ENCODE results near the gene IQCE. TPM values are rescaled to one million over a fixed set of nuclear protein-coding genes. Genes with fewer than 3 reads are reported as not detected.

Gene IQCE
- total and polyA plus RNA-seq, 10 of the 15 experiments (the other 5 are each of a cell fraction or from before 2014, with no cell fraction given), result 0.37 to 8.1 (median 3.7) TPM

DNA sequence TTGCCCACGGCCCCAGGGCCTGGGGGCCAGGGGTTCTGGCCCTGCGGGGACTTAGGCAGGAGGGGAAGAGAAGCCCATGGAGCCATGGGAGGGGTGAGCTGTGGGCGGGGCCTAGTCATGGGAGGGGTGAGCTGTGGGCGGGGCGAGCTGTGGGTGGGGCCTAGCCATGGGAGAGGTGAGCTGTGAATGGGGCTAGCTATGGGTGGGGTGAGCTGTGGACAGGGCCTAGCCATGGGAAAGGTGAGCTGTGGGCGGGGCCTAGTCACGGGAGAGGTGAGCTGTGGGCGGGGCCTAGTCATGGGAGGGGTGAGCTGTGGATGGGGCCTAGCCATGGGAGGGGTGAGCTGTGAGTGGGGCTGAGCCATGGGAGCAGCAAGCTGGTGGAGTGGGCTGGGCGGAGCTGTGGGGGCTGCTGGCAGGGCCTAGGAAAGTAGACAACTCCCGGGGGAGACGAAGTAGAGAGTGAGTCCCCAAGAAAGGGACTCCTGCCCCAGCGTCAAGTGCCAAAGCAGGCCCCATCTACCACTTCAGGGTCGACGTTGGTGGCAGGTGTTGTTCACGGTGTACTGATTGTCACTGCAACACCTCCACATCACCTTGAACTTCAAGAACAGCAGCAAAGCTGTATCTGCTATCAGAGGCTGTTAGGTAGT, 53.8 kb downstream of the IQCE start (continued):
- TF ChIP-seq, protein P1, sequence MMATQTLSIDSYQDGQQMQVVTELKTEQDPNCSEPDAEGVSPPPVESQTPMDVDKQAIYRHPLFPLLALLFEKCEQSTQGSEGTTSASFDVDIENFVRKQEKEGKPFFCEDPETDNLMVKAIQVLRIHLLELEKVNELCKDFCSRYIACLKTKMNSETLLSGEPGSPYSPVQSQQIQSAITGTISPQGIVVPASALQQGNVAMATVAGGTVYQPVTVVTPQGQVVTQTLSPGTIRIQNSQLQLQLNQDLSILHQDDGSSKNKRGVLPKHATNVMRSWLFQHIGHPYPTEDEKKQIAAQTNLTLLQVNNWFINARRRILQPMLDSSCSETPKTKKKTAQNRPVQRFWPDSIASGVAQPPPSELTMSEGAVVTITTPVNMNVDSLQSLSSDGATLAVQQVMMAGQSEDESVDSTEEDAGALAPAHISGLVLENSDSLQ (IDR thresholded peaks at IDR 0.05), result no peak

DNA sequence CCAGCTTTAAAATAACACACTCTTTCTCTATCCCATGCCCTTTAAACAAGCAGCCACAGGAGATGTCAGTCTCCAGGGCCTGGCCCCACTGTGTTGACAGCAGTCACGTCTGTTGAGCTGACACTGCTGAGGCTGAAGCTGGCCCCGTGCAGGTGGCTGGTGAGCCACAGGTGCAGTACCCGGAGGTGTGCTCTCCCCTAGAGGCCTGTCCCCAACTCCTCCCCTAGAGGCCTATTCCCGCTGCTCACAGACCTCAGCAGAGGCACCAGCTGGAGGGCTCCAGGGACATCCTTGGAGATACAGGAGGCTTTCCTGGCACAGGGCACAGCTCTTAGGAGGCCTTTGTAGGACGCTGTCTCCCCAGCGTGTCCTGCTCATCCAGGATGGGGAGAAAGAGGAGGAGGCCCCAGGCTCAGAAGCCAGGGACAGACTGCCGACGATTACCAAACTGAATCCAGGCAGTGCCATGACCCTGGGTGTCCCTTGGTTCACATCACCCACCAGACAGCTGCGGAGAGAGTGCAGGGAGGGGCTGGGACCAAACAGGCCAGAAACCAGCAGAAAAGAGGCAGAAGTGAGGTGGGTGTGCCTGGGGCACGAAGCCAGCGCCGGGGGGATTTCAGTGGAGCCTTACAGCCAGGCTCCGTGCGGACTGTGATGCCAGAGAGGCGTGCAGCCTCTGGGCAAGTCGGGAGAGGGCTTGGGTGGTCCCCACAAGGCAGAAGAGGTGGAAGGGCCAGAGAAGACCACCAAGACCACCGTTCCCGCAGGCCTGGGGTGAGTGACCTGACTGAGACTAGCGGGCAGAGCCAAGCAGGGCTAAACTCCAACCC, 54.5 kb downstream of the IQCE start:
- H4K20me1 ChIP-seq (ENCODE audit: control insufficient read depth, insufficient read depth), result no peaks in the 10 kb centered on the region
- H3K4me3 ChIP-seq, result no peak overlapping the region
- H3K4me1 ChIP-seq (ENCODE audit: control insufficient read depth, insufficient read depth, low read length), result peaks cover 10% of the 10 kb centered on the region
- no peak overlapping the region for H3K9ac ChIP-seq (ENCODE audit: control insufficient read depth, insufficient read depth, low read length)
- no peak for TF ChIP-seq ZNF274 (IDR thresholded peaks at IDR 0.05; ENCODE audit: insufficient read depth, insufficient read length)
- no peak for TF ChIP-seq CHD2 (IDR thresholded peaks at IDR 0.05; ENCODE audit: borderline replicate concordance, low read depth, low read length)
- TF ChIP-seq JUND (IDR thresholded peaks at IDR 0.05; ENCODE audit: low read depth, low read length), result no peak
- TF ChIP-seq, protein P2, sequence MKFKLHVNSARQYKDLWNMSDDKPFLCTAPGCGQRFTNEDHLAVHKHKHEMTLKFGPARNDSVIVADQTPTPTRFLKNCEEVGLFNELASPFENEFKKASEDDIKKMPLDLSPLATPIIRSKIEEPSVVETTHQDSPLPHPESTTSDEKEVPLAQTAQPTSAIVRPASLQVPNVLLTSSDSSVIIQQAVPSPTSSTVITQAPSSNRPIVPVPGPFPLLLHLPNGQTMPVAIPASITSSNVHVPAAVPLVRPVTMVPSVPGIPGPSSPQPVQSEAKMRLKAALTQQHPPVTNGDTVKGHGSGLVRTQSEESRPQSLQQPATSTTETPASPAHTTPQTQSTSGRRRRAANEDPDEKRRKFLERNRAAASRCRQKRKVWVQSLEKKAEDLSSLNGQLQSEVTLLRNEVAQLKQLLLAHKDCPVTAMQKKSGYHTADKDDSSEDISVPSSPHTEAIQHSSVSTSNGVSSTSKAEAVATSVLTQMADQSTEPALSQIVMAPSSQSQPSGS (IDR thresholded peaks at IDR 0.05; ENCODE audit: low read length), result no peak
- TF ChIP-seq, protein P3, sequence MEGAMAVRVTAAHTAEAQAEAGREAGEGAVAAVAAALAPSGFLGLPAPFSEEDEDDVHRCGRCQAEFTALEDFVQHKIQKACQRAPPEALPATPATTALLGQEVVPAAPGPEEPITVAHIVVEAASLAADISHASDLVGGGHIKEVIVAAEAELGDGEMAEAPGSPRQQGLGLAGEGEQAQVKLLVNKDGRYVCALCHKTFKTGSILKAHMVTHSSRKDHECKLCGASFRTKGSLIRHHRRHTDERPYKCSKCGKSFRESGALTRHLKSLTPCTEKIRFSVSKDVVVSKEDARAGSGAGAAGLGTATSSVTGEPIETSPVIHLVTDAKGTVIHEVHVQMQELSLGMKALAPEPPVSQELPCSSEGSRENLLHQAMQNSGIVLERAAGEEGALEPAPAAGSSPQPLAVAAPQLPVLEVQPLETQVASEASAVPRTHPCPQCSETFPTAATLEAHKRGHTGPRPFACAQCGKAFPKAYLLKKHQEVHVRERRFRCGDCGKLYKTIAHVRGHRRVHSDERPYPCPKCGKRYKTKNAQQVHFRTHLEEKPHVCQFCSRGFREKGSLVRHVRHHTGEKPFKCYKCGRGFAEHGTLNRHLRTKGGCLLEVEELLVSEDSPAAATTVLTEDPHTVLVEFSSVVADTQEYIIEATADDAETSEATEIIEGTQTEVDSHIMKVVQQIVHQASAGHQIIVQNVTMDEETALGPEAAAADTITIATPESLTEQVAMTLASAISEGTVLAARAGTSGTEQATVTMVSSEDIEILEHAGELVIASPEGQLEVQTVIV (IDR thresholded peaks at IDR 0.05; ENCODE audit: borderline replicate concordance, partially characterized antibody), result no peak
- TF ChIP-seq SREBF1 (IDR thresholded peaks at IDR 0.05; ENCODE audit: low read length), result no peak
- TF ChIP-seq NR2F1 (conservative IDR thresholded peaks at IDR 0.05), result no peak
- no peak for TF ChIP-seq KLF5 (IDR thresholded peaks at IDR 0.05; ENCODE audit: partially characterized antibody)
- TF ChIP-seq ZSCAN29 (IDR thresholded peaks at IDR 0.05), result no peak
- no peak overlapping the region for H3K4me2 ChIP-seq (ENCODE audit: control insufficient read depth, insufficient read depth)
- in situ Hi-C loops (cut with MboI), result no loop called here
- no TSS peak for BruUV-seq (replicated peaks)
- ATAC-seq (no peak; the same call in 1 of the 3 replicates), FAIRE-seq (no peak), DNase-seq (ENCODE audit: low read depth, low spot score) (no peak)
- CTCF ChIA-PET, result interaction anchor here (1.4 to 1.8 kb wide), 2 partner anchors 46 to 145 kb away, joined by 4 to 6 read pairs; no protein-coding TSS in a partner anchor
- H2AFZ ChIP-seq (ENCODE audit: control insufficient read depth, low read depth, low read length), result no peak overlapping the region
- no peak overlapping the region for H3K27ac ChIP-seq (ENCODE audit: control insufficient read depth, insufficient read depth)
- 77% methylated on average over 19 of the region's 19 CpGs for WGBS (ENCODE audit: insufficient coverage, insufficient replicate concordance, low lambda C conversion rate, missing lambda C conversion rate)
- intact Hi-C loops (cut with micrococcal nuclease; ENCODE audit: unreplicated experiment), result no loop called here
- RAD21 ChIA-PET (ENCODE audit: unreplicated experiment), result no interaction called here
- SMC1A ChIA-PET (ENCODE audit: uncharacterized antibody, unreplicated experiment), result interaction anchor here (1.1 kb wide), 1 partner anchor 97 kb away, joined by 3 read pairs; no protein-coding TSS in a partner anchor
- no peaks in the 10 kb centered on the region for H3K27me3 ChIP-seq (replicated peaks in 1 of 2; ENCODE audit: control insufficient read depth in 2 of 2, insufficient read depth in 2 of 2, low read length in 1 of 2)
- H3K36me3 ChIP-seq (ENCODE audit: control insufficient read depth in 2 of 2, insufficient read depth in 2 of 2, low read length in 1 of 2), result no peaks in the 10 kb centered on the region
- POLR2A ChIA-PET, result interaction anchor here (1.6 kb wide), 1 partner anchor 143 kb away, joined by 4 read pairs; no protein-coding TSS in a partner anchor
- no peaks in the 10 kb centered on the region for H3K9me3 ChIP-seq (replicated peaks; ENCODE audit: control insufficient read depth, insufficient read depth, low read length)
- no peaks in the 10 kb centered on the region for H3K79me2 ChIP-seq (ENCODE audit: control insufficient read depth, insufficient read depth, low read length)
